Fibroblast of lung (primary cell): ENCODE data around the gene TOMM7. TPM values are rescaled to one million over a fixed set of nuclear protein-coding genes. Genes with fewer than 3 reads are reported as not detected.

ENCODE experiments used
- DNase-seq, 2 donors: peaks; one replicate each; pipeline versions ENCODE4 v3.0.0 to v3.0.0-alpha.2; 2010; ENCODE audit warnings: low read depth in 2 of 2
- H2AFZ ChIP-seq: 2 replicates; pipeline ENCODE4 v1.5.1; 2012; ENCODE audit warnings: low read length, control low read depth, inconsistent platforms
- H3K27ac ChIP-seq: 2 replicates; pipeline ENCODE4 v1.5.1; 2011; ENCODE audit warnings: low read length, control low read depth; ENCODE audit not compliant: insufficient read depth
- H3K27me3 ChIP-seq: 2 replicates; pipeline ENCODE4 v1.5.1; 2011; ENCODE audit warnings: mild to moderate bottlenecking, low read length; ENCODE audit not compliant: control insufficient read depth, insufficient read depth
- H3K36me3 ChIP-seq: 2 replicates; pipeline ENCODE4 v1.5.1; 2011; ENCODE audit warnings: low read length; ENCODE audit not compliant: control insufficient read depth, insufficient read depth
- H3K4me1 ChIP-seq: 2 replicates; pipeline ENCODE4 v1.5.1; 2011; ENCODE audit warnings: low read length; ENCODE audit not compliant: control insufficient read depth, insufficient read depth; ENCODE audit errors: extremely low read depth
- H3K4me2 ChIP-seq: 2 replicates; pipeline ENCODE4 v1.5.1; 2011; ENCODE audit warnings: low read length, control low read depth; ENCODE audit not compliant: insufficient read depth; ENCODE audit errors: extremely low read depth
- H3K4me3 ChIP-seq, 4 experiments: fragments of 200-600 bp in 1 of 4; sonication (generic) in 1 of 4; replicated peaks in 1 of 4; 2 replicates each; pipeline ENCODE4 v1.5.1; 2011 to 2016; ENCODE audit warnings: low read length in 4 of 4, low read depth in 3 of 4, mild to moderate bottlenecking in 3 of 4, control low read depth in 2 of 4, inconsistent platforms in 1 of 4, mixed read lengths in 1 of 4; ENCODE audit not compliant: insufficient read depth in 1 of 4; ENCODE audit errors: control extremely low read depth in 1 of 4
- H3K79me2 ChIP-seq: 2 replicates; pipeline ENCODE4 v1.5.1; 2012; ENCODE audit warnings: mild to moderate bottlenecking, low read length, inconsistent platforms; ENCODE audit not compliant: control insufficient read depth, insufficient read depth
- H3K9ac ChIP-seq: 2 replicates; pipeline ENCODE4 v1.5.1; 2011; ENCODE audit warnings: mild to moderate bottlenecking, low read length, control low read depth; ENCODE audit not compliant: insufficient read depth
- H3K9me3 ChIP-seq: 2 replicates; pipeline ENCODE4 v1.5.1; 2012; ENCODE audit warnings: low read depth, low read length; ENCODE audit not compliant: control insufficient read depth, insufficient read depth
- H4K20me1 ChIP-seq: 2 replicates; pipeline ENCODE4 v1.5.1; 2011; ENCODE audit warnings: low read length; ENCODE audit not compliant: control insufficient read depth, insufficient read depth; ENCODE audit errors: extremely low read depth
- EZH2 ChIP-seq: IDR thresholded peaks from 2 replicates; pipeline ENCODE4 v1.5.1; 2012; ENCODE audit warnings: low read length, control low read depth, mild to moderate bottlenecking; ENCODE audit errors: missing control alignments
- polyA plus RNA-seq, 2 donors: library from polyadenylated mRNA; depleted of rRNA in 1 of 2; stranded (reverse) in 1 of 2; unstranded in 1 of 2; fragments of >200 nt; gene quantifications; 2 replicates each; pipeline ENCODE4 v1.2.1, GENCODE V29; 2011 to 2012; ENCODE audit warnings: missing spikeins in 1 of 2
- total RNA-seq: library from RNA; depleted of rRNA; stranded (reverse); fragments of >200 nt; gene quantifications from 2 replicates; pipeline ENCODE4 v1.2.1, GENCODE V29; 2014
- TF ChIP-seq, protein P1 (sequence below), 2 donors: IDR thresholded peaks in 1 of 2; conservative IDR thresholded peaks in 1 of 2; 1 replicate in 1 of 2; 2 replicates in 1 of 2; pipeline ENCODE4 v1.5.1; 2011 to 2012; ENCODE audit warnings: low read length in 2 of 2, control low read depth in 1 of 2, inconsistent platforms in 1 of 2, low read depth in 1 of 2, mild to moderate bottlenecking in 1 of 2

The TOMM7 gene
- total and polyA plus RNA-seq, 2 donors (not counting 1 experiment from before 2014, with no cell fraction given): 239 to 275 TPM

DNA sequence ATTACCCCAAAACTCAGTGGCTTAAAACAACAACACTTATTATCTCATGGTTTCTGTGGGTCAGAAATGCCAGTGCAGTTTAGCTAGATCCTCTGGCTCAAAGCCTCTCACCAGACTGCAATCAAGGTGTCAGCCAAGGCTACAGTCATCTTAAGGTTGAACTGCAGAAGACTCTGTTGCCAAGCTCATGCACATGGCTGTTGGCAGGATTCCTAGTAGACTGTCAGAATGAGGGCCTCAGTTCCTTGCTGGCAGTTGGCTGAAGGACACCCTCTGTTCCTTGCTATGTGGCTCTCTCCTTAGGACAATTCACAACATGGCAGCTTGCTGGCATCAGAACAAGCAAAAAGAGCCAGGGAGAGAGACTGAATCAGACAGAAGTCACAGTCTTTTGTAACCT is 34.7 kb downstream of the TOMM7 start:
- Histone ChIP-seq H3K79me2 (no peaks in the 10 kb centered on the region), H3K9me3 (no peaks in the 10 kb centered on the region), H3K36me3 (no peaks in the 10 kb centered on the region), H3K4me2 (no peak overlapping the region), H3K27me3 (no peaks in the 10 kb centered on the region), H2AFZ (no peak overlapping the region), H3K9ac (no peak overlapping the region), H3K4me3 (no peak overlapping the region), H3K27ac (no peak overlapping the region), H4K20me1 (no peaks in the 10 kb centered on the region), H3K4me1 (no peaks in the 10 kb centered on the region)
- DNase-seq: peak in 1 of 2 donors; percentile 36
- no peak for TF ChIP-seq EZH2
- TF ChIP-seq, protein P1, sequence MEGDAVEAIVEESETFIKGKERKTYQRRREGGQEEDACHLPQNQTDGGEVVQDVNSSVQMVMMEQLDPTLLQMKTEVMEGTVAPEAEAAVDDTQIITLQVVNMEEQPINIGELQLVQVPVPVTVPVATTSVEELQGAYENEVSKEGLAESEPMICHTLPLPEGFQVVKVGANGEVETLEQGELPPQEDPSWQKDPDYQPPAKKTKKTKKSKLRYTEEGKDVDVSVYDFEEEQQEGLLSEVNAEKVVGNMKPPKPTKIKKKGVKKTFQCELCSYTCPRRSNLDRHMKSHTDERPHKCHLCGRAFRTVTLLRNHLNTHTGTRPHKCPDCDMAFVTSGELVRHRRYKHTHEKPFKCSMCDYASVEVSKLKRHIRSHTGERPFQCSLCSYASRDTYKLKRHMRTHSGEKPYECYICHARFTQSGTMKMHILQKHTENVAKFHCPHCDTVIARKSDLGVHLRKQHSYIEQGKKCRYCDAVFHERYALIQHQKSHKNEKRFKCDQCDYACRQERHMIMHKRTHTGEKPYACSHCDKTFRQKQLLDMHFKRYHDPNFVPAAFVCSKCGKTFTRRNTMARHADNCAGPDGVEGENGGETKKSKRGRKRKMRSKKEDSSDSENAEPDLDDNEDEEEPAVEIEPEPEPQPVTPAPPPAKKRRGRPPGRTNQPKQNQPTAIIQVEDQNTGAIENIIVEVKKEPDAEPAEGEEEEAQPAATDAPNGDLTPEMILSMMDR (conservative IDR thresholded peaks at IDR 0.05 in 1 of 2, IDR thresholded peaks at IDR 0.05 in 1 of 2; ENCODE audit: low read depth in 1 of 2, low read length in 2 of 2): no peak

DNA sequence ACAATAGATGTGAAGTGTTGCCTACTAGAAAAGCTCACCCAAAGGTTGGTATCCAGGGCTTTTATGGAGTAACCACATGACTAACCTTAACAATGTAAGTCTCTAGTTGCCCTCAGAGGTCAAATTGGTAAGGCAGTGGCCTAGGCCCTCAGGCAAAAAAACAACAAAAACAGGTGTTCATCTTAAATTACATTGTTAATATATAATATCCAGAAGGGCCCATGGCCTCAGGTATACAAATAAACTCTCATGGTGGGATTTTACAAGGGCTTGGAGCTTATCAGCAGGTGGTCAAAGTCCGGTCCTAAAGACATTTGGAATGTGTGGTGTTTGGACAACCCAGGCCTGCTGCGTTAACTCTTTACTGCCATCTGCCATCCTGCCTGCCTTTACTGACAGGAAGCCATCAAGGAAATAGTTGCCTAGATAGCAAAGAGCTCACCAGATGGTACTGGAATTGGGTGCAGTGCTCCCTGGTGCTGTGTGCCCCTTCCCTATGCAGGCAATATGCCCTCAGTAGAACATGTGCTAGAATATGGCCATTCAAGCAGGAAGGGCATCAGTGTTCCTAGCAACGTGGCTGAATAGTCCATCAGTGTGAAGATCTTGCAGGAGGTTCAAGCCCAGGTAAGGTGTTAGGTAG is 36.2 kb downstream of the TOMM7 start:
- no peak overlapping the region for H3K27ac ChIP-seq
- no peak overlapping the region for H3K4me3 ChIP-seq
- H3K9me3 ChIP-seq: no peaks in the 10 kb centered on the region
- H3K9ac ChIP-seq: no peak overlapping the region
- DNase-seq: no peak
- TF ChIP-seq, protein P1 (conservative IDR thresholded peaks at IDR 0.05 in 1 of 2, IDR thresholded peaks at IDR 0.05 in 1 of 2; ENCODE audit: low read depth in 1 of 2, low read length in 2 of 2): no peak
- no peak for TF ChIP-seq EZH2
- H3K79me2 ChIP-seq: no peaks in the 10 kb centered on the region
- H4K20me1 ChIP-seq: no peaks in the 10 kb centered on the region
- H3K4me1 ChIP-seq: peaks cover 3% of the 10 kb centered on the region
- no peak overlapping the region for H3K4me2 ChIP-seq
- no peaks in the 10 kb centered on the region for H3K36me3 ChIP-seq
- no peaks in the 10 kb centered on the region for H3K27me3 ChIP-seq
- H2AFZ ChIP-seq: no peak overlapping the region

DNA sequence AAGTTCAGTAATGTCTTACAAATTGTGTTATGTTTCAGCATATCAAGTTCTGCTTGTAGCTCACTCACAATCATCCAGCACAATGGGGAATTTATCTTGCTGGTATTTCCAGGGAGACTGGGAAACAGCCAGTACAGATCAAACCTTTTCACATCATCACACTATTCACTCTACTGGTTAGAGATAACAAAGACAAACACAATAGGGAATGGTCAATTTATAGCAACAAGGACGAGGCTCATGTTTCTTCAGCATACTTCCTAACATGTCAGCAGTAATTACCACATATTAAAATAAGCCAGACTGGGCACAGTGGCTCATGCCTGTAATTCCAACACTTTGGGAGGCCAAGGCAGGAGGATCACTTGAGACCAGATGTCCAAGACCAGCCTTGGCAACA is 38.3 kb downstream of the TOMM7 start:
- Histone ChIP-seq H3K9ac (no peak overlapping the region), H3K36me3 (no peaks in the 10 kb centered on the region), H3K4me1 (peaks cover 6% of the 10 kb centered on the region), H3K9me3 (no peaks in the 10 kb centered on the region), H3K4me3 (no peak overlapping the region), H3K27me3 (no peaks in the 10 kb centered on the region), H3K79me2 (no peaks in the 10 kb centered on the region), H3K27ac (no peak overlapping the region), H2AFZ (no peak overlapping the region), H3K4me2 (no peak overlapping the region), H4K20me1 (no peaks in the 10 kb centered on the region)
- TF ChIP-seq, protein P1 (conservative IDR thresholded peaks at IDR 0.05 in 1 of 2, IDR thresholded peaks at IDR 0.05 in 1 of 2; ENCODE audit: low read depth in 1 of 2, low read length in 2 of 2): no peak
- no peak for TF ChIP-seq EZH2
- DNase-seq: peak in 1 of 2 donors; percentile 70
